Measurements from ENCODE around the gene ASCC3.

DNA sequence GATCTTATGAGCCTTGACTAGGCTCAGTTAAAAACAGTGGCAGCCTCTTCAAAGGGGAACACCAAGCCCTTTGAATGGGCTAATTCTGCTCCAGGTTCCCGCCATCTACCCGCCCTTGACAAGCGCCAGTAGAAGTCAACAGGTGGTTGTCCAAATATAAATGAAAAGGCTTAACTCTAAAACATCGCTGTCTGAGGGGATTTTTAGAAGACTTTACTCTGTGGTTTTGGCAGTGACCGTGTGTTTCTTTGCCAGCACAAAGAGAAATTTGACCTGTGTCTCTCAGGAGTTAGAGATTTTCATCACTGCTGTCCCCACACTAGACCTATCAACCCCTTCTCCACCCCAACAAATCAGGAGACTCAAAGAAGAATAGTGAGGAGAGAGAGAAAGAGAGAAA is 396.7 kb downstream of the ASCC3 start:
- TF ChIP-seq EZH2 (IDR thresholded peaks at IDR 0.05; ENCODE audit: borderline replicate concordance, low read depth, low read length, poor library complexity, severe bottlenecking): no peak
- TF ChIP-seq, protein P1, sequence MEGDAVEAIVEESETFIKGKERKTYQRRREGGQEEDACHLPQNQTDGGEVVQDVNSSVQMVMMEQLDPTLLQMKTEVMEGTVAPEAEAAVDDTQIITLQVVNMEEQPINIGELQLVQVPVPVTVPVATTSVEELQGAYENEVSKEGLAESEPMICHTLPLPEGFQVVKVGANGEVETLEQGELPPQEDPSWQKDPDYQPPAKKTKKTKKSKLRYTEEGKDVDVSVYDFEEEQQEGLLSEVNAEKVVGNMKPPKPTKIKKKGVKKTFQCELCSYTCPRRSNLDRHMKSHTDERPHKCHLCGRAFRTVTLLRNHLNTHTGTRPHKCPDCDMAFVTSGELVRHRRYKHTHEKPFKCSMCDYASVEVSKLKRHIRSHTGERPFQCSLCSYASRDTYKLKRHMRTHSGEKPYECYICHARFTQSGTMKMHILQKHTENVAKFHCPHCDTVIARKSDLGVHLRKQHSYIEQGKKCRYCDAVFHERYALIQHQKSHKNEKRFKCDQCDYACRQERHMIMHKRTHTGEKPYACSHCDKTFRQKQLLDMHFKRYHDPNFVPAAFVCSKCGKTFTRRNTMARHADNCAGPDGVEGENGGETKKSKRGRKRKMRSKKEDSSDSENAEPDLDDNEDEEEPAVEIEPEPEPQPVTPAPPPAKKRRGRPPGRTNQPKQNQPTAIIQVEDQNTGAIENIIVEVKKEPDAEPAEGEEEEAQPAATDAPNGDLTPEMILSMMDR (conservative IDR thresholded peaks at IDR 0.05; ENCODE audit: low read depth, low read length): no peak
